Endothelial cell of umbilical vein (primary cell): ENCODE data around the gene ANKRD39. TPM values are rescaled to one million over a fixed set of nuclear protein-coding genes. Genes with fewer than 3 reads are reported as not detected.

Source experiments
- BruUV-seq: library from RNA; stranded (reverse); fragments of 400-500 nt; replicated peaks from 2 replicates; lab custom pipeline; 2021; lab: Mats Ljungman, UMichigan
- CTCF ChIA-PET: fragments of 300-600, 350-600 bp; sonication (Branson Sonifier 250); formaldehyde crosslinking; loops from one replicate; lab custom pipeline; 2021; ENCODE audit warnings: antibody characterized with exemption, inconsistent platforms; lab: Charles Lee
- POLR2A ChIA-PET: fragments of 300-600, 350-600 bp; sonication (Branson Sonifier 250); formaldehyde crosslinking; loops from one replicate; lab custom pipeline; 2021; ENCODE audit warnings: antibody characterized with exemption, inconsistent platforms; lab: Charles Lee
- DNase-seq: peaks from one replicate; pipeline ENCODE4 v3.0.0-alpha.2; 2011; ENCODE audit warnings: low read depth, low spot score
- FAIRE-seq: peaks from 2 replicates; lab custom pipeline; 2011; peaks lifted over from hg19 to GRCh38; lab: Jason Lieb, UNC
- H2AFZ ChIP-seq: 2 replicates; pipeline ENCODE4 v1.6.0; 2012; ENCODE audit warnings: low read depth, low read length, control low read depth, inconsistent platforms
- H3K27ac ChIP-seq: 2 replicates; pipeline ENCODE4 v1.5.1; 2011; ENCODE audit warnings: low read depth, mild to moderate bottlenecking, control low read depth, low read length, moderate library complexity; ENCODE audit not compliant: insufficient read depth
- H3K27me3 ChIP-seq, 2 experiments: 2 replicates each; pipeline versions ENCODE4 v1.6.0 to v1.6.1; 2011; ENCODE audit warnings: low read length in 2 of 2, mixed read lengths in 1 of 2; ENCODE audit not compliant: control insufficient read depth in 2 of 2, insufficient read depth in 2 of 2
- H3K36me3 ChIP-seq, 2 experiments: 2 replicates in 1 of 2; 3 replicates in 1 of 2; pipeline ENCODE4 v1.5.1; 2011; ENCODE audit warnings: low read length in 2 of 2, mild to moderate bottlenecking in 1 of 2, moderate library complexity in 1 of 2; ENCODE audit not compliant: control insufficient read depth in 2 of 2, insufficient read depth in 2 of 2; ENCODE audit errors: extremely low read depth in 1 of 2
- H3K4me1 ChIP-seq: 3 replicates; pipeline ENCODE4 v1.5.1; 2011; ENCODE audit warnings: mild to moderate bottlenecking, low read length; ENCODE audit not compliant: control insufficient read depth, insufficient read depth; ENCODE audit errors: extremely low read depth
- H3K4me2 ChIP-seq: 2 replicates; pipeline ENCODE4 v1.6.1; 2011; ENCODE audit warnings: low read length, control low read depth, mixed read lengths; ENCODE audit not compliant: insufficient read depth
- H3K4me3 ChIP-seq, 3 experiments: fragments of 200-600 bp in 1 of 3; sonication (generic), shearing (Covaris generic) in 1 of 3; replicated peaks in 1 of 3; 2 replicates each; pipeline ENCODE4 v1.5.1; 2011 to 2016; ENCODE audit warnings: control low read depth in 3 of 3, low read length in 3 of 3, mild to moderate bottlenecking in 2 of 3, inconsistent platforms in 1 of 3, low read depth in 1 of 3, moderate library complexity in 1 of 3; ENCODE audit not compliant: insufficient read depth in 1 of 3
- H3K79me2 ChIP-seq: 2 replicates; pipeline ENCODE4 v1.6.0; 2012; ENCODE audit warnings: low read length, inconsistent platforms; ENCODE audit not compliant: control insufficient read depth, insufficient read depth
- H3K9ac ChIP-seq: replicated peaks from 2 replicates; pipeline ENCODE3; 2011; ENCODE audit warnings: low read length, control low read depth; ENCODE audit not compliant: insufficient read depth; ENCODE audit errors: extremely low read depth
- H3K9me1 ChIP-seq: replicated peaks from 3 replicates; pipeline ENCODE4 v1.6.0; 2011; ENCODE audit warnings: mild to moderate bottlenecking, low read length; ENCODE audit not compliant: control insufficient read depth, insufficient read depth; ENCODE audit errors: extremely low read depth
- H3K9me3 ChIP-seq: replicated peaks from 2 replicates; pipeline ENCODE4 v1.5.1; 2012; ENCODE audit warnings: low read length, inconsistent platforms; ENCODE audit not compliant: control insufficient read depth, insufficient read depth
- H4K20me1 ChIP-seq: replicated peaks from 2 replicates; pipeline ENCODE3; 2011; ENCODE audit warnings: mild to moderate bottlenecking, low read length; ENCODE audit not compliant: control insufficient read depth, insufficient read depth; ENCODE audit errors: extremely low read depth
- CTCF ChIP-seq, 2 donors: IDR thresholded peaks; 1 replicate in 1 of 2; 2 replicates in 1 of 2; pipeline ENCODE4 v1.5.1; 2011; ENCODE audit warnings: low read length in 2 of 2, mild to moderate bottlenecking in 2 of 2, moderate library complexity in 2 of 2, control low read depth in 1 of 2, inconsistent platforms in 1 of 2, low read depth in 1 of 2; ENCODE audit not compliant: insufficient read depth in 1 of 2; ENCODE audit errors: extremely low read depth in 1 of 2
- EZH2 ChIP-seq: IDR thresholded peaks from 2 replicates; pipeline ENCODE4 v1.6.1; 2012; ENCODE audit warnings: borderline replicate concordance, low read depth, mild to moderate bottlenecking, moderate library complexity, low read length, inconsistent platforms; ENCODE audit not compliant: severe bottlenecking
- FOS ChIP-seq: IDR thresholded peaks from 2 replicates; pipeline ENCODE4 v1.6.1; 2011; ENCODE audit warnings: mild to moderate bottlenecking, low read length, moderate library complexity, borderline replicate concordance; ENCODE audit not compliant: insufficient read depth
- GATA2 ChIP-seq: IDR thresholded peaks from 2 replicates; pipeline ENCODE4 v1.7.0; 2011; ENCODE audit warnings: low read depth, mild to moderate bottlenecking, moderate library complexity, mixed read lengths, low read length; ENCODE audit not compliant: insufficient read length, insufficient read depth
- JUN ChIP-seq: IDR thresholded peaks from 2 replicates; pipeline ENCODE4 v1.6.1; 2011; ENCODE audit warnings: borderline replicate concordance, low read depth; ENCODE audit not compliant: insufficient read length, insufficient read depth
- MAX ChIP-seq: IDR thresholded peaks from 2 replicates; pipeline ENCODE4 v1.6.1; 2011; ENCODE audit not compliant: insufficient read depth, insufficient read length
- MYC ChIP-seq: IDR thresholded peaks from one replicate; pipeline ENCODE4 v1.6.1; 2011; ENCODE audit warnings: mild to moderate bottlenecking, low read depth, low read length
- POLR2A ChIP-seq: IDR thresholded peaks from 2 replicates; pipeline ENCODE4 v1.6.1; 2012; ENCODE audit warnings: low read depth, mild to moderate bottlenecking, control low read depth, low read length
- POLR2AphosphoS5 ChIP-seq: IDR thresholded peaks from 2 replicates; pipeline ENCODE4 v1.6.1; 2012; ENCODE audit warnings: low read depth, mild to moderate bottlenecking, control low read depth, low read length, moderate library complexity; ENCODE audit not compliant: insufficient read depth
- dilution Hi-C: fragments of 300-500 bp; cut with MboI; formaldehyde crosslinking; loops from one replicate; pipeline ENCODE4 v1.15.0; 2019; ENCODE audit warnings: low sequenced_read_pairs; ENCODE audit not compliant: extremely low pct_ligation_motif_present
- intact Hi-C: fragments of 100-400 bp; cut with micrococcal nuclease; formaldehyde crosslinking; loops from one replicate; pipeline ENCODE4 v1.10.0; 2022
- polyA plus RNA-seq, 4 experiments: library from polyadenylated mRNA; depleted of rRNA in 3 of 4; stranded (reverse) in 3 of 4; unstranded in 1 of 4; fragments of >200 nt; gene quantifications; 2 replicates each; pipeline versions ENCODE4 v1.2.1 to v1.2.3, GENCODE V29; 2011 to 2012; ENCODE audit warnings: missing spikeins in 1 of 4
- total RNA-seq: library from RNA; stranded (reverse); gene quantifications from 2 replicates; pipeline ENCODE4 v1.2.3, GENCODE V29; 2021

Gene ANKRD39
- total and polyA plus RNA-seq, 2 donors (not counting 3 experiments of a cell fraction or from before 2014, with no cell fraction given): 14.7 to 17.9 TPM

- POLR2A ChIA-PET: no interaction called here
- BruUV-seq: no TSS peak
Measured at GRCh38 chr2:96846825-96847224, 11.0 kb downstream of the ANKRD39 start.

More at GRCh38 chr2:96846825-96847224, 11.0 kb downstream of the ANKRD39 start:
- H3K9me1 ChIP-seq: no peaks in the 10 kb centered on the region
- no peak for DNase-seq
- H3K4me1 ChIP-seq: no peaks in the 10 kb centered on the region
- H3K27ac ChIP-seq: no peak overlapping the region
- dilution Hi-C loops (no loop called here), intact Hi-C loops (no loop called here)
- TF ChIP-seq CTCF (IDR thresholded peaks at IDR 0.05; ENCODE audit: extremely low read depth in 1 of 2, insufficient read depth in 1 of 2, low read depth in 1 of 2, low read length in 2 of 2) (no peak), POLR2A (no peak), FOS (no peak), JUN (no peak), GATA2 (no peak), MYC (no peak), POLR2AphosphoS5 (no peak), EZH2 (no peak), MAX (no peak)
- H3K79me2 ChIP-seq: no peaks in the 10 kb centered on the region
- H3K4me2 ChIP-seq: no peak overlapping the region
- H3K27me3 ChIP-seq: no peaks in the 10 kb centered on the region
- no peak for FAIRE-seq
- H3K9ac ChIP-seq: no peak overlapping the region
- H3K36me3 ChIP-seq: peaks cover 0 to 9% of the 10 kb centered on the region in 2 experiments
- H3K4me3 ChIP-seq: no peak overlapping the region
- H4K20me1 ChIP-seq: no peaks in the 10 kb centered on the region
- H2AFZ ChIP-seq: no peak overlapping the region
- CTCF ChIA-PET: interaction anchor here (0.6 to 1.6 kb wide), 2 partner anchors 11 to 20 kb away, joined by 3 to 6 read pairs; partner anchors contain the start of gene ANKRD39
- H3K9me3 ChIP-seq: no peaks in the 10 kb centered on the region
